ENCODE results near the gene RBM26. TPM values are rescaled to one million over a fixed set of nuclear protein-coding genes. Genes with fewer than 3 reads are reported as not detected.

The RBM26 gene
- total and polyA plus RNA-seq, 2 donors (not counting 1 experiment from before 2014, with no cell fraction given), result 19.9 to 20.3 TPM

DNA sequence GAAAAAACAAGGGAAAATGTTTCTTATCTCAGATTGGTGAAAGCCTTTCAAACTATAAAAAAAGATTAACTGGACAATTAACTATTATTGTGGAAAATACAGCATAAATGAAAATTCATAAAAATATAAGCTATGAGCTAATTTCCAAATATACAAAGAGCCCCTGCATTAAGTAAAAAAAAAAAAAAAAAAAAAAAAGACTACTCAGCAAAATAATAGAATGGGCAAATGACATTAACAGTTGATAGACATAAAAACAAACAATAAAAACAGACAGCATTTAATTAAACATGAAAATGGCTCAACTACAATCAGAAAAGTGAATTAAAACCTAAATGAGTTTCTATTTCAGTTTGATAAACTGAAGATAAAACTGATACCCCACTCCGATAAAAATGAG is 77.5 kb downstream of the RBM26 start:
- Histone ChIP-seq H4K20me1 (ENCODE audit: control insufficient read depth, extremely low read depth, insufficient read depth, low read length) (no peaks in the 10 kb centered on the region), H3K9me3 (ENCODE audit: control insufficient read depth, insufficient read depth, low read depth, low read length) (no peaks in the 10 kb centered on the region), H3K4me3 (replicated peaks in 1 of 4; ENCODE audit: control extremely low read depth in 1 of 4, insufficient read depth in 1 of 4, low read depth in 3 of 4, low read length in 4 of 4) (no peak overlapping the region), H3K4me2 (ENCODE audit: extremely low read depth, insufficient read depth, low read length) (no peak overlapping the region), H3K4me1 (ENCODE audit: control insufficient read depth, extremely low read depth, insufficient read depth, low read length) (no peaks in the 10 kb centered on the region), H3K79me2 (ENCODE audit: control insufficient read depth, insufficient read depth, low read length) (no peaks in the 10 kb centered on the region), H3K9ac (ENCODE audit: insufficient read depth, low read length) (no peak overlapping the region), H3K36me3 (ENCODE audit: control insufficient read depth, insufficient read depth, low read length) (no peaks in the 10 kb centered on the region), H3K27me3 (ENCODE audit: control insufficient read depth, insufficient read depth, low read length) (no peaks in the 10 kb centered on the region), H3K27ac (ENCODE audit: insufficient read depth, low read length) (no peak overlapping the region), H2AFZ (ENCODE audit: low read length) (no peak overlapping the region)
- no peak for DNase-seq (ENCODE audit: low read depth in 2 of 2)
- TF ChIP-seq, protein P1, sequence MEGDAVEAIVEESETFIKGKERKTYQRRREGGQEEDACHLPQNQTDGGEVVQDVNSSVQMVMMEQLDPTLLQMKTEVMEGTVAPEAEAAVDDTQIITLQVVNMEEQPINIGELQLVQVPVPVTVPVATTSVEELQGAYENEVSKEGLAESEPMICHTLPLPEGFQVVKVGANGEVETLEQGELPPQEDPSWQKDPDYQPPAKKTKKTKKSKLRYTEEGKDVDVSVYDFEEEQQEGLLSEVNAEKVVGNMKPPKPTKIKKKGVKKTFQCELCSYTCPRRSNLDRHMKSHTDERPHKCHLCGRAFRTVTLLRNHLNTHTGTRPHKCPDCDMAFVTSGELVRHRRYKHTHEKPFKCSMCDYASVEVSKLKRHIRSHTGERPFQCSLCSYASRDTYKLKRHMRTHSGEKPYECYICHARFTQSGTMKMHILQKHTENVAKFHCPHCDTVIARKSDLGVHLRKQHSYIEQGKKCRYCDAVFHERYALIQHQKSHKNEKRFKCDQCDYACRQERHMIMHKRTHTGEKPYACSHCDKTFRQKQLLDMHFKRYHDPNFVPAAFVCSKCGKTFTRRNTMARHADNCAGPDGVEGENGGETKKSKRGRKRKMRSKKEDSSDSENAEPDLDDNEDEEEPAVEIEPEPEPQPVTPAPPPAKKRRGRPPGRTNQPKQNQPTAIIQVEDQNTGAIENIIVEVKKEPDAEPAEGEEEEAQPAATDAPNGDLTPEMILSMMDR (conservative IDR thresholded peaks at IDR 0.05 in 1 of 2, IDR thresholded peaks at IDR 0.05 in 1 of 2; ENCODE audit: low read depth in 1 of 2, low read length in 2 of 2), result no peak
- TF ChIP-seq EZH2 (IDR thresholded peaks at IDR 0.05; ENCODE audit: low read length, missing control alignments), result no peak

DNA sequence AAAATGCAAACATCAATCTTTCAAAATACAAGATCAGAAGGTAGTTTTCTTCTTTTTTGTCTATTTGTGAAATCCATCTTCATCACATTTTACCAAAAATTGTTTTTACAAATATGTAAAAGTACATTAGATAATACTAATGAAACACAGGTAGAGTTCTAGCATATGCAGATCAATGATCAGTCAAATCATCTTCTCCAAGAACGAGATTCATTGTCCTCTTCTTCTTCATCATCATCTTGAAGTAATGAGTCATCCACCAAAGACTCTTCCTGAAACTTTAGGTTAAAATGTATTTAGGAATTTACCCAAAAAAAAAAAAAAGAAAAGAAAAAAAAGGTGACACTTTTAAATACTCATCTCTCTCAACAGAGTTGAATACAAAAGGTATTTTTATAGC is 85.6 kb downstream of the RBM26 start:
- no peak for DNase-seq (ENCODE audit: low read depth in 2 of 2)
- no peak for TF ChIP-seq EZH2 (IDR thresholded peaks at IDR 0.05; ENCODE audit: low read length, missing control alignments)
- TF ChIP-seq, protein P1 (conservative IDR thresholded peaks at IDR 0.05 in 1 of 2, IDR thresholded peaks at IDR 0.05 in 1 of 2; ENCODE audit: low read depth in 1 of 2, low read length in 2 of 2), result no peak
- no peaks in the 10 kb centered on the region for H4K20me1 ChIP-seq (ENCODE audit: control insufficient read depth, extremely low read depth, insufficient read depth, low read length)
- H3K27me3 ChIP-seq (ENCODE audit: control insufficient read depth, insufficient read depth, low read length), result no peaks in the 10 kb centered on the region
- no peak overlapping the region for H3K4me2 ChIP-seq (ENCODE audit: extremely low read depth, insufficient read depth, low read length)
- H3K4me3 ChIP-seq (replicated peaks in 1 of 4; ENCODE audit: control extremely low read depth in 1 of 4, insufficient read depth in 1 of 4, low read depth in 3 of 4, low read length in 4 of 4), result no peak overlapping the region
- no peaks in the 10 kb centered on the region for H3K9me3 ChIP-seq (ENCODE audit: control insufficient read depth, insufficient read depth, low read depth, low read length)
- no peak overlapping the region for H2AFZ ChIP-seq (ENCODE audit: low read length)
- no peak overlapping the region for H3K9ac ChIP-seq (ENCODE audit: insufficient read depth, low read length)
- no peaks in the 10 kb centered on the region for H3K36me3 ChIP-seq (ENCODE audit: control insufficient read depth, insufficient read depth, low read length)
- H3K4me1 ChIP-seq (ENCODE audit: control insufficient read depth, extremely low read depth, insufficient read depth, low read length), result no peaks in the 10 kb centered on the region
- H3K79me2 ChIP-seq (ENCODE audit: control insufficient read depth, insufficient read depth, low read length), result no peaks in the 10 kb centered on the region
- no peak overlapping the region for H3K27ac ChIP-seq (ENCODE audit: insufficient read depth, low read length)

DNA sequence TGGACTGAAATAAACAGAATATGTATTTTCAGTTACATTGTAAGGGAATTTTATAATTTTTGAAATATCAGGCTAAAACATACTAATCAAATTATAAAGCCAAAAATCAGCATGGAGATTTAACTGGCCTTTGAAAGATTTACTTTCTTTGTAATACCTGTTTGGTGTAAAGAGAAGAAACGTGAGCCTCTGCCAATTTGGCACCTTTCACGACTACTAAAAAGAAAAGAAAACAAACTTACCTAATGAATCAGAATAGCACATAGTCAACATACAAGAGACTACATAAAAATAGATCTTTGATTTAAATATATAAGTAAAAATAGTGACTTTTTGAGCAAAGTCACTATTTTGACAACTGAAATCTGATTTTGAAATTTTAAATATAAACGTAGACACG is 87.4 kb downstream of the RBM26 start:
- Histone ChIP-seq H3K4me1 (ENCODE audit: control insufficient read depth, extremely low read depth, insufficient read depth, low read length) (no peaks in the 10 kb centered on the region), H3K79me2 (ENCODE audit: control insufficient read depth, insufficient read depth, low read length) (no peaks in the 10 kb centered on the region), H3K9ac (ENCODE audit: insufficient read depth, low read length) (no peak overlapping the region), H3K4me3 (replicated peaks in 1 of 4; ENCODE audit: control extremely low read depth in 1 of 4, insufficient read depth in 1 of 4, low read depth in 3 of 4, low read length in 4 of 4) (no peak overlapping the region), H3K27ac (ENCODE audit: insufficient read depth, low read length) (no peak overlapping the region), H3K27me3 (ENCODE audit: control insufficient read depth, insufficient read depth, low read length) (no peaks in the 10 kb centered on the region), H4K20me1 (ENCODE audit: control insufficient read depth, extremely low read depth, insufficient read depth, low read length) (no peaks in the 10 kb centered on the region), H3K36me3 (ENCODE audit: control insufficient read depth, insufficient read depth, low read length) (no peaks in the 10 kb centered on the region), H3K9me3 (ENCODE audit: control insufficient read depth, insufficient read depth, low read depth, low read length) (no peaks in the 10 kb centered on the region), H2AFZ (ENCODE audit: low read length) (no peak overlapping the region), H3K4me2 (ENCODE audit: extremely low read depth, insufficient read depth, low read length) (no peak overlapping the region)
- DNase-seq (ENCODE audit: low read depth in 2 of 2), result no peak
- TF ChIP-seq, protein P1 (conservative IDR thresholded peaks at IDR 0.05 in 1 of 2, IDR thresholded peaks at IDR 0.05 in 1 of 2; ENCODE audit: low read depth in 1 of 2, low read length in 2 of 2), result no peak
- TF ChIP-seq EZH2 (IDR thresholded peaks at IDR 0.05; ENCODE audit: low read length, missing control alignments), result no peak

Data from fibroblast of lung (primary cell).